SK-MEL-5 (cell line): ENCODE measurements around the gene NRXN3. TPM values are rescaled to one million over a fixed set of nuclear protein-coding genes. Genes with fewer than 3 reads are reported as not detected.

Source experiments
- DNase-seq: peaks from one replicate; pipeline ENCODE4 v3.0.0-alpha.2; 2016; ENCODE audit warnings: low read depth, low spot score
- in situ Hi-C: cut with HindIII; loops from 2 replicates; pipeline ENCODE4 v1.10.0; 2016; ENCODE audit warnings: low sequenced_read_pairs, high pct_unique_total_duplicates, low pct_unique_long_range_greater_than_20kb
- total RNA-seq: library from RNA; depleted of rRNA; stranded (reverse); fragments of >200 nt; shearing (Covaris generic); gene quantifications from 2 replicates; pipeline ENCODE4 v1.2.3, GENCODE V29; 2014

The NRXN3 gene
- total RNA-seq, 1 experiment from 2014 or later: 0.03 TPM

DNA sequence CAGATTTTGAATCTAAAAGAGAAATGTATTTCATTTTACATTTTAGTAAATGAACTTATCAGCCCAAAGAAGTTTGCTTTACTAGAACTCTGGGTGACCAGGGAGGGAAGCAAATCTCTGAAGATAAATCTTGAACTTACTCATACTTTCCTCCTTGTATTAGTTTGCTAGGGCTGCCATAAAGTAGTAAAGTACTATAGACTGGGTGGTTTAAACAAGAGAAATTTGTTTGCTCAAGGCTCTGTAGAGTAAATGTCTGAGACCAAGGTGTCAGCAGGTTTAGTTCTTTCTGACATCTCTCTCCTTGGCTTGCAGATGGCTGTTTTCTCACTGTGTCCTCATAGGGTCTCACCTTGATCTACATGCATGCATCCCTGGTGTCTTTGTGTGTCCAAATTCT is 1115.1 kb downstream of the NRXN3 start:
- in situ Hi-C loops: no loop called here
- no peak for DNase-seq

DNA sequence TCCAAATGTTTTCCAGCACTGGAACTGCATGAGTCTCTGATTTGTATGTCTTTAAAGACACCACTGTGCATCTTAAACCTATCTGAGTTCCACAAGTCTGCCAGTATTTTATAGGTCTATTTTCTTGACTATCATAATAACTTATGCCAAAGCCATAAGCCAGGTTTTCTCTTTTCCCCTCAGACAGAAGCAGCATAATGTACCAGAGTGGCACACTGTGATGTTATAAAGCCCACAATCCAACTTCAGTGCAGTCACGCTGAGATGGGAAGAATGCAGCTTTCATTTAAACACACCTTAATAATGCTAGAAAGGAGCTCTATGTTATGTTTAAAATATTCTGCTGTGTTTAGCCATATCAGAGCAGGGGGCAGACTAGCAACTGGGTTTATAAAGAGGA is 1117.8 kb downstream of the NRXN3 start:
- DNase-seq: no peak
- in situ Hi-C loops: no loop called here

DNA sequence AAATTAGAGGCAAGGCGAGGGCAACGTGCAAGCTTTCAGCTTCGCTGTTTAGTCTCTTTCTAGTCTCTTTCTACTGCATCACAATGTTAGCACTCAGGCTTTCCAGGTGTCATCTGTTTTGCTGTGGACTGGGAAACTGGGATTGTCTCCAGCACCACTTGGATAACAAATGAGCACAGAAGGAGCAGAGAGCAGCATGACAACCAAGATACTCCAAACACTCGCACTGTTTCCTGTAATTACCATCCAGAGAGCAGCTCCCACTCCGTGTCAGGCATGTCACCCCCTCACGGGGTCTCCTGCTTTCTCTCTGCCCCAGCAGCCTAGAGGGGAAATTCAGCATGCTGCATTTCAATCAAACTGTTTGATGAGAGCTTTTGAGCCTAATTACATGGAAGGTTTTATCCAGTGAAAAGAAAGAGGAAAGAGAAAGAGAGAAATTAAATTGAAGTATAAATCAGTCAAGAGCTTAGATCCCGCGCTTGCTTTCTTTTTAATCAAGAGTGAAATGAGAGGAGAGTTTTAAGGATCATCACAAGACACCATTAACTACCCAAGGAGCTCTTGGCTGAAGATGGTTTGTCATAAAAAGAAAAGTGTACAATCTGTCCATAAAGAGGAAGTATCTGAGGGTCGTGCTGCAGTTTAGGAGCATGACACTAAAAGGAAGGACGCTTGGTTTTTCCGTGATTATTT is 1123.5 kb downstream of the NRXN3 start:
- in situ Hi-C loops: no loop called here
- DNase-seq: no peak

DNA sequence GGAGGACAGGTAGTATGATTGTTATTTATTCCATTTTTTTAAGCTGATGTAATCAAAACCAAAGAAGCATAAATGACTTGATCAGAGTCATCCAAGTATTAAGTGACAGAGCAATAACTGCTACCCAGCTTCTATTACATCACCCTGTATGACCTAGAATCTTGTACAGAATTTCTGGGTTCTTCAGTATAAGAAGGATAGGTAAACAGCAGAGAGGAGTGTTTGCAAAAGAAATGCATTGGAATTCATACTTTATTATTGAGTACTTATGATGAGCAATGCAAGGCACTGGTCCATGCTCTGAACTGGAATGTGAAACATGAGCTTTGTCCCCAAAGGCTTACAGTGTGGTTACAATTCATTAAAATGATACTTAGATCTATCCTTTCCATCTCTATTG is 1124.3 kb downstream of the NRXN3 start:
- in situ Hi-C loops: no loop called here
- no peak for DNase-seq

DNA sequence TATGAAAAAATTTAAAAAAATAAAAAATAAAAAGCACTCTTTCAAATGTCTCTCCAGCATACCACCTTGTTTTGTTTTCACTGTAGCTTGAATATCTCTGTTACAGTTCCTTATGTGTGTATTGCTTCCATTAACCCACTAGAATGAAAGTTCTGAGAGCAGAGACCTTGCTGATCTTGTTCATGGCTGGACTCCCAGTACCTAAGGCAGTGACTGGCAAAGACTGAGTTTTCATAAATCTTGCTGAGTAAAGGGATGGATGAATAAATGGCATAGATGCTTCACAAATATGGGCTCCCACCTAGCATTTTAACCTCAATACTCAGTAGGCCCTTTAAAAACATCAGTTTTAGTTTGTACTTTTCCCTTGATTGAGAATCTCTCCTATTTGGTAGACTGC is 1125.2 kb downstream of the NRXN3 start:
- in situ Hi-C loops: no loop called here
- no peak for DNase-seq

DNA sequence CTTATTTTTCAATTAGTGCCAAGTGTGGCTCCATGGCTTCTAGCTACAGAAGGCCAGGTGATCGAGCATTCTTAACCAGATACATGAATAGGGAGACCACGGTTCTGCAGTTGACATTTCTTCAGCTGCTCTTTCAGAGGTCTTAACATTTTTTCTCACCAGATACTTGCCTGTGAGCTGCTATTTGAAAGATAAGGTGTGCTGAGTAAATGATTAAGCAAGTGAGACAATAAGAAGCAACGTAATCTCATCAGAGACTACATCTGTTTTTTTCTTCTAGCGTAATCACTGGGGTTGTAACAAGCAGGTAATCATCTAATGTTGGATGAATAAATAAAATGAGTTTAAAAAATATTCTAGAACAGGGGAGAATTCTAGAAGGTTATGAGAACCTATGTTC is 1128.2 kb downstream of the NRXN3 start:
- in situ Hi-C loops: no loop called here
- no peak for DNase-seq

DNA sequence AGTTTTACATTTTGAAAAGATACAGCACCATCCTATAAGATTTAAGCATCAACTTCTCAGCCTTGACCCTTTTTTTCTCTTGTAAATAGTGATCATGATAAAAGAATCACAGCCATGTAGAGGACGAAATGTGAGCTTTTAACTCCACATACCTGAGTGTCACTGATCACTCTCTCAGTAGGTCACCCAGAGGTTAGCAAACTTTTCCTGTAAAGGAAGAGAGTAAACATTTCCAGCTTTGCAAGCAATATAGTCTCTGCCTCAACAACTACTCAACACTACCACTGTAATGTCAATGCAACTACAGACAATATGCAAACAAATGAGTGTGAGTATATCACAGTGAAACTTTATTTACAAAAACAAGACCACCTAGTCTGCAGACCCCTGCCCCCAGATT is 1129.0 kb downstream of the NRXN3 start:
- in situ Hi-C loops: no loop called here
- no peak for DNase-seq

DNA sequence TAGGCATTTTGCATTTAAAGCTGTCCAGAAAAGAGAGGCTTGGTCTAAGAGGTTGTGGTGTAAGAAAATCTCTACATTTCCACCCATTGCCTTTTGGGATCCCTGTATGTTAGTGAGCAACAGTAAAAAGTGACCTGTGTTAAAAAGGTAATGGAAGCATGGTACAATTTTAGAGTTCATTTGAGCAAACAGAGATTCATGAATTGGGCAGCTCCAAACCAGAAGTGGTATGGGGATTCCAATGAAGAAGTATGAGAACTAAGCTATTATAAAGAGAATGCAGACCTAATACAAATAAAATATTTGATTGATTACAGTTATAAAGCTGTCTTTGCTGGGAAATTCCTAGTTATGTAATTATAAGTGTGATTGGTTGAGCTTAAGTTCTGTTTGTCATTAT is 1134.1 kb downstream of the NRXN3 start:
- in situ Hi-C loops: no loop called here
- no peak for DNase-seq

DNA sequence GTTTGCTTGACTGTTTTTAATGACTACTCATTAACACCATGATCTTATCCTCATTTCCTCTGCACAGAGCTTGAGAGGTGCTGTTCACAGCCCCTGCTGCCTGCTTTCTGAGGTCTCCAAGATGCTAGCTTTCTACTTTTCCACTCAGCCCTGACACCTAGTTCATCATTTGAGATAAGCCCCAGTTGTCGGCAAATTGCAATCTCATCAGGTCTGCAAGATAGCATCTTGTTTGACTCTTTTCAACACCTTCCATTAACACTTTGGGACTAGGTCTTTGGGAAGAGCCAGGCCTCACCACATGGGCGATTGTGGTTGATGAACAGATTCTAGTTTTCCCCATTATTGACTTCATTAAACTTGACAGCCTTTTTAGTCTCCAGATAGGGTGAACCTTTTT is 1136.4 kb downstream of the NRXN3 start:
- in situ Hi-C loops: no loop called here
- DNase-seq: no peak

DNA sequence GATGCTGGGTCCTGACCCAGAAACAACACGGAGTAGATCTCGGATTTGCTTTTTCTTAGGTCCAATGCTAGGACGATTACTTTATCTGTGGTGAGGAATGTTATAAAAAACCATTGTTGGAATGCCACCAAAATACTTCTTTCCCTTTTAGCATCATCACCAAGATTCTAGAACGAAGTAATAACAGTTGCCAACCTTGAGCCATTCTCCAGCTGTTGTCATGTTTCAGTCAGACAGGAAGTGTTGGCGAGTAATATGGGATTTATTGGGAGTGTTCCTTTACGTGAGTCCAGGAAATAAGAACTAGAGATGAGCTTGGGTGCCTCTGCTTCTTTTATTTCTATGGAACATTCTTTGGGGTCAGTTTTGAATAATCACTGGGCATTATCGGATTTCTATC is 1148.2 kb downstream of the NRXN3 start:
- no peak for DNase-seq

DNA sequence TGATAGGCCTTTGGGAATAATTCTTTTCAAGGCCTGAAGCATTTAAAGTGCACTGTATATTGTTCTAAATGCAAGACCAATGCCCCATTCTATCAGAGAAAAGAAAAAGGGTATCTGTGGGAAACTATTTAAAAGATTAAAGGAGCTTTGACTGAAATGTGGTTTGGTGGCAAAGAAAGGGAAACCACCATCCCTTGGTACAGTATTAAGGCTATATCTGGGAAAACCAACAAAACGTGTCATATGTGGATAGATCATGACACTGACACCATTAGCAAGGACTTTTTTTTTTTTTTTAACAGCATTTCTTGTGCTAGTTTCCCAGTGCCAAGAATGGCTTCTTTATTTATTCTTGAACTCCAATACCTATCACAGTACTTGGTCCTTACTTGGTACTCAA is 1150.4 kb downstream of the NRXN3 start:
- DNase-seq: no peak
- in situ Hi-C loops: no loop called here

More for the DNA sequence above, 1148.2 kb downstream of the NRXN3 start:
- in situ Hi-C loops: no loop called here

DNA sequence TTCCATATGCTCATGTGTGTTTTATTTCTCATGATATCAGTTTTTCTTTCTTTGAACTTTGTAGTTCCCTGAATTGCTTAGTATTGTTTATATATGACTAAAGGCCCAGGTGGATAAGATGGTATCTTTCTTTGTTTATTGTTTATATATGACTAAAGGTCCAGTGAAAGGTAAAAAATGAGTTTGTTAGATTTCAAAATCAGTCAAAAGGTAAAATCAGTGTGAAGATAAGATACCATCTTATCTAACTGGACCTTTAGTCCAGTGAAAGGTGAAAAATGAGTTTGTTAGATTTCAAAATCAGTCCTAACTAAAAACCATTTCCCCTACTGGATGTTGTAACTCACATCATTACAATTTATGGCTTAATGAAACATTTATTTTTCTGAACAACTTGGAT is 1150.9 kb downstream of the NRXN3 start:
- in situ Hi-C loops: no loop called here

DNA sequence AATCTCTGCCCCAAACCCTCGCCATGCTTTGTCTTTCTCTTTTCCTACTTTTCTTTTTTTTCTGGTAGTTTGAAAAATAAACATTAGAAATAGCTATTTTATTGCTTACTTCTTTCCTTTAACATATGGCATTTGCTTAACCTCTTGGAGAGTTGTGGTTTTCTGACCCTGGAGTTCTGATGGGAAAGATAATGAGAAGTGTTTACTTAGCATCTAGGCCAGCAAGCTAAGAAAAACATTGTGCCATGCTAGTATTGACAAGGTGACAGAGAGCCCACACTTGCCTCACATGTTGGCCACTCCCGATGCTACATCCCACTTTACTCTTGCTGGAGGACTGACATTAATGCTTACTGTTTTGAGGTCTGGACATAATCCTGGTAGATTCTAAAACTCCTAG is 1154.9 kb downstream of the NRXN3 start:
- in situ Hi-C loops: no loop called here
- no peak for DNase-seq

More for the DNA sequence above, 1150.9 kb downstream of the NRXN3 start:
- DNase-seq: no peak

DNA sequence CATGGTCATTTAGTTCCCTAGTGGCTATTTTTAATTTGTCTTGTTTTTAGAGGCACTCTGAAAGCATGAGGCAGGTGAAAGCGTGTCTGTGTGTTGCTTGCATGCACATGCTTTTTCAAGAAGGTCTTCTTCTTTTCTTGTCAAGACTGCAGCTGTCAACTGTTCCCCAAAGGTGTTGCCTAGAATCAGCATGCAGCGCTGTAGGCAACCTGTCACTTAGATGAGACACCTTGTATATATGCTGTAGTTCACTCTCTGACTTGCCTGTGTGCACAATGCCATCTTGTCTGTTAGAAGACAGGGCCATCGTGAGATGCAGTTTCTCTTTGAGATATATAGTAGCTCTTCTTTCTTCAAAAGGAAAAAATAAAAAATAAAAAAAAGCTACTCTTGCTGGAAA is 1155.4 kb downstream of the NRXN3 start:
- no peak for DNase-seq
- in situ Hi-C loops: no loop called here

DNA sequence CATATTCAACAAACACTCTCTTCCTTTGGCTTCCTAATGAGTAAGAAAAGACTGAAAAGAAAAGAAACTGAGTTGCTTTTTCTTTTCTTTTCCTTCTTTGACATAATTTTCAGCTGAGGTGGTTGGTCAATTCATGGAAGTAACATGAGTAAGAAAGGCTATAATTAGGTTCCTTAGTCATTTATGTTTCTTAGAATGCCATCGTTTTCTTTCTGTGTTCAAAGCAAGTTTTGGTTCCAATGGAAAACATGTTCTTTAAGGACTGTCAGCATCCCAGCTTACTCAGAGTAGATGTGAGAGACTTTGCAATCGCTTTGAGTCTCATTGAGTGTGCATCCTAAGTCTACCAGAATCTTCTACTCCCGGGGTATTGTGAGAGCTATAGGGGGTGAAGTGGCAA is 1158.7 kb downstream of the NRXN3 start:
- in situ Hi-C loops: no loop called here
- no peak for DNase-seq

DNA sequence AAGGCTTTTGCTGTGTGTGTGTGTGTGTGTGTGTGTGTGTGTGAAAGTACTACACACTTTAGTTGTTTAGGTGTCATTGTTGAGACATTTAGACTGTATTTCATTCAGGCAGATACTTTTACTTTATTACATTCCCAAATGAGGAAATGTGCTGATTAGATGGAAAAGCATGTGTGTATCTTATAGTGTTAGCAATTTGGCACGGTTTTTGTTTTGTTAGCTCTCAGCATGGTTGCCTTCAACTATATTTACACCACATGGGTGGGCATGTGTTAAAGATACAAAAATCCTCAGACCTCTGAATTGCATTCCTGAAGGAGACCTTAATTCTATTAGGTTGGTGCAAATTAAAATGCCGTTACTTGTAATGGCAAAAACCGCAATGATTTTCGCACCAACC is 1161.7 kb downstream of the NRXN3 start:
- in situ Hi-C loops: no loop called here
- peak; percentile 0 for DNase-seq

DNA sequence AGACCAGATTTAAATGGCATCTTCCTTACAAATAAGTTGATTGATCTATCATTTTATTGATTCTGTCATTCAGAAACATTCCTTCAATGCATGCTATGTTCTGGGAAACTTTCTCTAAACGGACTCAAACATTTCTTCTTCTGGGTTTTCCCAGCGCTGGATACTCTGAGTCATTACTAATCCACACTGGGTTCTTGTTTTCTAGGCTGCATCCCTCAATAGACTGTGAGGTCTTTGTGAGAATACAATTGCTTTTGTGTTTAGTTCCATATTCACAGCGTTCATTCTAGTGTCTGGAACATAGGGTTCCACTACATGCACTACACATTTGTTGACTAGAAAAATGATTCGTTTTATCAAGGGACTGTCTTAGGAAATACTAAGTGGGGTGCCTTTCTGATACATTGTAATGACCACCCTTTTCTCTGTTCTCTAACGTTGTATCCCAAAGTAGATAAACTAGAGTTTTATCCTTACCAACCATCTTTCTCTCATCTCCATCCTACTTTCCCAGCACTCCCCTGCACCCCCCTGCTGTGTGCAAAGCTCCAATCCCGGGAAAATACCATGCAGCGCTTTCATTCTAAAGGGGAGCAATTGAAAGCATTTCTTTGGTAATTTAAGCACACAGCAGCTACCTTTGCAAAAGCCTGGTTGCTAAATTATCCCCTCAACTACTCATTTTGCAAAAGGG is 1162.5 kb downstream of the NRXN3 start:
- DNase-seq: peak; percentile 78
- in situ Hi-C loops: no loop called here

DNA sequence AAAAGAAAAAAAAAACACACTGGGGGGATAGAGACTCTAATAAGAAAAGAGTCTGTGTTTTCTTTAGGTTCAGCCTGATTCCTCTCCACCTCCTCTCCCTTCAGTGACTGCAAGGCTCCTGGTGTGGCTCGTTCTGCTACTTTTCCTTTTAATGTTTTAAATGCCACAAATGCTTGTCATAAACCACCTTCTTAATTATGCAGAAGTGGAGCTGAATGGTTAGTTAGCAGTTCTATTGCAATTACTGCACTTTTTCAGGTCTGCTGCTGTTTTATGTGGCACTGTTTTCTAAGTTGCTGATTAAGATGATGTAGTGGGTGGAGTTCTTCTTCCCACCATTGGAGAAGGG is 1163.0 kb downstream of the NRXN3 start:
- in situ Hi-C loops: no loop called here
- DNase-seq: no peak

DNA sequence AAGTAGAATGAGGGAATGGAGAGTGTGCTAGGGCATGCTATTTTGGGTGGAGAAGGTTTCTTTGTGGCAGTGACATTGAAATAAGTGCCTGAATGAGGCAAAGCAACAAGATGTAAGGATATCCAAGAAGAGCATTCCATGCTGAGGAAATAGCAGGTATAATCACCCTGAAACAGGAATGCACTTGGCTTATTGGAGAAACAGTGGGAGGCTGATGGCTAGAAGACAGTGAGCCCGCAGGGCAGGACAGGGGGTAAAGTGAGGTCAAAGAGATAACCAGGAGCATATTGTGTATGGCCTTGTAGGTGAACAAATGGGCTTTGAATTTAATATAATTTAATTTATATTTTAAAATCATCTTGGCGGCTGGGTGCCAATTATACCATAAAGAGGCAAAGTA is 1164.1 kb downstream of the NRXN3 start:
- DNase-seq: no peak
- in situ Hi-C loops: no loop called here
